Choroid plexus epithelial cell (primary cell): ENCODE results near the gene SAMD3.
A peak's percentile ranks its signal among the peaks of the same experiment; 100 is the strongest.
"Not testable (repeated sequence)": the region's sequence is repeated elsewhere in the genome, so short reads cannot be mapped to it uniquely, and the experiment has no call there.

ENCODE experiments used
- DNase-seq: peaks from one replicate; pipeline ENCODE4 v3.0.0-alpha.2; 2010; ENCODE audit warnings: low read depth
- H3K4me3 ChIP-seq: 2 replicates; pipeline ENCODE4 v1.5.1; 2011; ENCODE audit warnings: low read depth, mild to moderate bottlenecking, control low read depth, low read length, moderate library complexity
- CTCF ChIP-seq: conservative IDR thresholded peaks from 2 replicates; pipeline ENCODE4 v1.5.1; 2011; ENCODE audit warnings: low read depth, mild to moderate bottlenecking, control low read depth, inconsistent platforms, low read length, moderate library complexity

The SAMD3 gene

GRCh38 chr6:130252527-130253237, 29.9 kb upstream of the SAMD3 start:
- no peak overlapping the region for H3K4me3 ChIP-seq
- no peak for DNase-seq
- TF ChIP-seq CTCF = no peak

GRCh38 chr6:130245267-130245666, 22.5 kb upstream of the SAMD3 start:
- no peak overlapping the region for H3K4me3 ChIP-seq
- no peak for TF ChIP-seq CTCF
- no peak for DNase-seq

- TF ChIP-seq CTCF = no peak
- no peak overlapping the region for H3K4me3 ChIP-seq
- no peak for DNase-seq
These were observed 22.0 kb upstream of the SAMD3 start for GRCh38 chr6:130244728-130245127.

- DNase-seq = peak; percentile 80
- no peak for TF ChIP-seq CTCF
- H3K4me3 ChIP-seq = no peak overlapping the region
These were observed 17.5 kb upstream of the SAMD3 start for GRCh38 chr6:130240232-130240631.

GRCh38 chr6:130239755-130240154, 17.0 kb upstream of the SAMD3 start:
- no peak overlapping the region for H3K4me3 ChIP-seq
- TF ChIP-seq CTCF = no peak

GRCh38 chr6:130233330-130233729, 10.6 kb upstream of the SAMD3 start:
- no peak overlapping the region for H3K4me3 ChIP-seq
- no peak for TF ChIP-seq CTCF
- peak; percentile 69 for DNase-seq

More at GRCh38 chr6:130239755-130240154, 17.0 kb upstream of the SAMD3 start:
- DNase-seq = no peak

- not testable (repeated sequence) for H3K4me3 ChIP-seq, DNase-seq
These were observed 7.8 kb upstream of the SAMD3 start for GRCh38 chr6:130230531-130230930.
